Superior temporal gyrus (tissue), 1 donor: ENCODE results near the gene PXMP4.
A peak's percentile ranks its signal among the peaks of the same experiment; 100 is the strongest.

Source experiments
- DNase-seq: peaks from one replicate; pipeline ENCODE4 v3.0.0-alpha.2; 2016; ENCODE audit errors: extremely low spot score

Gene PXMP4

GRCh38 chr20:33685328-33686099 is 34.6 kb downstream of the PXMP4 start:
- no peak for DNase-seq

GRCh38 chr20:33684533-33685327 is 35.4 kb downstream of the PXMP4 start:
- no peak for DNase-seq

- DNase-seq: no peak
Observed at GRCh38 chr20:33681728-33682353, 38.3 kb downstream of the PXMP4 start.

- no peak for DNase-seq
Observed at GRCh38 chr20:33681288-33681687, 38.8 kb downstream of the PXMP4 start.

GRCh38 chr20:33680686-33681085 is 39.4 kb downstream of the PXMP4 start:
- no peak for DNase-seq

GRCh38 chr20:33679758-33680485 is 40.2 kb downstream of the PXMP4 start:
- no peak for DNase-seq

GRCh38 chr20:33677991-33678702 is 42.0 kb downstream of the PXMP4 start:
- DNase-seq: no peak

- no peak for DNase-seq
Observed at GRCh38 chr20:33676652-33677645, 43.2 kb downstream of the PXMP4 start.

GRCh38 chr20:33676121-33676520 is 44.0 kb downstream of the PXMP4 start:
- DNase-seq: no peak

GRCh38 chr20:33675136-33675959 is 44.8 kb downstream of the PXMP4 start:
- peak; percentile 46 for DNase-seq

GRCh38 chr20:33674294-33675135 is 45.6 kb downstream of the PXMP4 start, which contains the start of gene NECAB3:
Gene NECAB3, minus strand, starts transcription at chr20:33674428. Its CDS starts 76 bp downstream, at chr20:33674352.
- peak; percentile 70 for DNase-seq

- DNase-seq: peak; percentile 8
Observed at GRCh38 chr20:33673410-33674293, 46.5 kb downstream of the PXMP4 start.

GRCh38 chr20:33673114-33673409 is 47.0 kb downstream of the PXMP4 start:
- DNase-seq: no peak

GRCh38 chr20:33672426-33673113 is 47.5 kb downstream of the PXMP4 start:
- DNase-seq: peak; percentile 12

GRCh38 chr20:33671573-33672288 is 48.4 kb downstream of the PXMP4 start:
- DNase-seq: no peak
